Measurements from ENCODE around the gene DTX3.
"Not testable (repeated sequence)": the region's sequence is repeated elsewhere in the genome, so short reads cannot be mapped to it uniquely, and the experiment has no call there.

DTX3 gene

GRCh38 chr12:57638096-57638495 is 33.5 kb downstream of the DTX3 start:
- ChIA-PET CTCF (no interaction called here), POLR2A (interaction anchor here (1.2 kb wide), 1 partner anchor 107 kb away, joined by 4 read pairs; the partner anchor contains the start of gene TSPAN31)
- TF ChIP-seq FOXA1 (IDR thresholded peaks at IDR 0.05) (no peak), BHLHE40 (IDR thresholded peaks at IDR 0.05; ENCODE audit: borderline replicate concordance) (no peak), NFRKB (IDR thresholded peaks at IDR 0.05) (no peak), SUZ12 (IDR thresholded peaks at IDR 0.05) (no peak), CTBP1 (IDR thresholded peaks at IDR 0.05; ENCODE audit: borderline replicate concordance) (no peak), ARNT (IDR thresholded peaks at IDR 0.05) (no peak), L3MBTL2 (conservative IDR thresholded peaks at IDR 0.05) (no peak), TARDBP (IDR thresholded peaks at IDR 0.05) (no peak), ELF4 (IDR thresholded peaks at IDR 0.05) (no peak), FOXK2 (IDR thresholded peaks at IDR 0.05) (no peak), HDGF (IDR thresholded peaks at IDR 0.05; ENCODE audit: borderline replicate concordance) (no peak), PKNOX1 (IDR thresholded peaks at IDR 0.05) (no peak), LEF1 (IDR thresholded peaks at IDR 0.05; ENCODE audit: borderline replicate concordance) (no peak), FOXM1 (IDR thresholded peaks at IDR 0.05; ENCODE audit: borderline replicate concordance) (no peak), ZNF384 (IDR thresholded peaks at IDR 0.05) (no peak)
- DNase-seq (ENCODE audit: extremely low spot score): no peak

- TF ChIP-seq SUZ12 (IDR thresholded peaks at IDR 0.05) (no peak), NFRKB (IDR thresholded peaks at IDR 0.05) (no peak), ARNT (IDR thresholded peaks at IDR 0.05) (no peak), FOXM1 (IDR thresholded peaks at IDR 0.05; ENCODE audit: borderline replicate concordance) (no peak), ELF4 (IDR thresholded peaks at IDR 0.05) (no peak), HDGF (IDR thresholded peaks at IDR 0.05; ENCODE audit: borderline replicate concordance) (no peak), PKNOX1 (IDR thresholded peaks at IDR 0.05) (no peak)
- CTCF ChIA-PET: interaction anchor here (0.9 to 1.1 kb wide), 2 partner anchors 18 to 86 kb away, joined by 3 to 6 read pairs; no protein-coding TSS in a partner anchor
- no peak for DNase-seq (ENCODE audit: extremely low spot score)
- POLR2A ChIA-PET: no interaction called here
Observed at GRCh38 chr12:57640175-57641042, 35.8 kb downstream of the DTX3 start.

GRCh38 chr12:57641699-57642442 is 37.2 kb downstream of the DTX3 start:
- no peak for DNase-seq (ENCODE audit: extremely low spot score)
- POLR2A ChIA-PET: no interaction called here
- TF ChIP-seq PKNOX1 (IDR thresholded peaks at IDR 0.05) (no peak), BHLHE40 (IDR thresholded peaks at IDR 0.05; ENCODE audit: borderline replicate concordance) (no peak), FOXA1 (IDR thresholded peaks at IDR 0.05) (no peak), L3MBTL2 (conservative IDR thresholded peaks at IDR 0.05) (no peak), ELF4 (IDR thresholded peaks at IDR 0.05) (no peak), SP1 (IDR thresholded peaks at IDR 0.05) (no peak), ZNF384 (IDR thresholded peaks at IDR 0.05) (no peak), FOXM1 (IDR thresholded peaks at IDR 0.05; ENCODE audit: borderline replicate concordance) (no peak)
- CTCF ChIA-PET: interaction anchor here (0.7 to 1.1 kb wide), 2 partner anchors 20 to 410 kb away, joined by 3 to 6 read pairs; no protein-coding TSS in a partner anchor

- CTCF ChIA-PET; DNase-seq (ENCODE audit: extremely low spot score); POLR2A ChIA-PET: not testable (repeated sequence)
- peak; percentile 43; the same call in 1 of the 2 replicates for TF ChIP-seq ZNF384 (IDR thresholded peaks at IDR 0.05)
Observed at GRCh38 chr12:57645990-57646658, 41.5 kb downstream of the DTX3 start.

- CTCF ChIA-PET; POLR2A ChIA-PET; DNase-seq (ENCODE audit: extremely low spot score): not testable (repeated sequence)
Observed at GRCh38 chr12:57646659-57647049, 42.0 kb downstream of the DTX3 start.

- ChIA-PET POLR2A (no interaction called here), CTCF (no interaction called here)
- no peak for TF ChIP-seq ELF4 (IDR thresholded peaks at IDR 0.05)
- no peak for TF ChIP-seq HDGF (IDR thresholded peaks at IDR 0.05; ENCODE audit: borderline replicate concordance)
- no peak for TF ChIP-seq PKNOX1 (IDR thresholded peaks at IDR 0.05)
- no peak for TF ChIP-seq FOXA1 (IDR thresholded peaks at IDR 0.05)
- TF ChIP-seq NFRKB (IDR thresholded peaks at IDR 0.05): no peak
- no peak for TF ChIP-seq ZNF384 (IDR thresholded peaks at IDR 0.05)
- no peak for DNase-seq (ENCODE audit: extremely low spot score)
Observed at GRCh38 chr12:57654042-57654441, 49.4 kb downstream of the DTX3 start.
